Measurements from ENCODE around the gene CLRN1.

GRCh38 chr3:150885535-150885934 is 87.0 kb downstream of the CLRN1 start:
- TF ChIP-seq HDAC1 (IDR thresholded peaks at IDR 0.05), result no peak
- TF ChIP-seq, protein P1, sequence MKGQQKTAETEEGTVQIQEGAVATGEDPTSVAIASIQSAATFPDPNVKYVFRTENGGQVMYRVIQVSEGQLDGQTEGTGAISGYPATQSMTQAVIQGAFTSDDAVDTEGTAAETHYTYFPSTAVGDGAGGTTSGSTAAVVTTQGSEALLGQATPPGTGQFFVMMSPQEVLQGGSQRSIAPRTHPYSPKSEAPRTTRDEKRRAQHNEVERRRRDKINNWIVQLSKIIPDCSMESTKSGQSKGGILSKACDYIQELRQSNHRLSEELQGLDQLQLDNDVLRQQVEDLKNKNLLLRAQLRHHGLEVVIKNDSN (CRISPR knock-in tag; IDR thresholded peaks at IDR 0.05), result no peak

Measured in K562 (cell line).